Measurements from ENCODE around the gene CACNA1E.

CACNA1E gene

GRCh38 chr1:181488866-181489265 lies 5.5 kb downstream of the CACNA1E start:
- no peak for TF ChIP-seq REST (IDR thresholded peaks at IDR 0.05; ENCODE audit: insufficient read depth in 1 of 2, low read depth in 2 of 2, low read length in 2 of 2)
- TF ChIP-seq POLR2AphosphoS5 (IDR thresholded peaks at IDR 0.05; ENCODE audit: low read depth, low read length) = no peak
- TF ChIP-seq SIN3A (IDR thresholded peaks at IDR 0.05; ENCODE audit: borderline replicate concordance, insufficient read depth, low read length) = no peak
- TF ChIP-seq TAF1 (IDR thresholded peaks at IDR 0.05; ENCODE audit: borderline replicate concordance, insufficient read depth, low read length) = no peak
- no peak for TF ChIP-seq FOXP2 (optimal IDR thresholded peaks at IDR 0.05; ENCODE audit: borderline replicate concordance, extremely low read depth, extremely low read length, insufficient read depth)

GRCh38 chr1:181490276-181490675 lies 7.0 kb downstream of the CACNA1E start:
- TF ChIP-seq POLR2AphosphoS5 (IDR thresholded peaks at IDR 0.05; ENCODE audit: low read depth, low read length) = no peak
- TF ChIP-seq TAF1 (IDR thresholded peaks at IDR 0.05; ENCODE audit: borderline replicate concordance, insufficient read depth, low read length) = no peak
- TF ChIP-seq REST (IDR thresholded peaks at IDR 0.05; ENCODE audit: insufficient read depth in 1 of 2, low read depth in 2 of 2, low read length in 2 of 2) = no peak
- TF ChIP-seq FOXP2 (optimal IDR thresholded peaks at IDR 0.05; ENCODE audit: borderline replicate concordance, extremely low read depth, extremely low read length, insufficient read depth) = no peak
- TF ChIP-seq SIN3A (IDR thresholded peaks at IDR 0.05; ENCODE audit: borderline replicate concordance, insufficient read depth, low read length) = no peak

- no peak for TF ChIP-seq FOXP2 (optimal IDR thresholded peaks at IDR 0.05; ENCODE audit: borderline replicate concordance, extremely low read depth, extremely low read length, insufficient read depth)
- TF ChIP-seq SIN3A (IDR thresholded peaks at IDR 0.05; ENCODE audit: borderline replicate concordance, insufficient read depth, low read length) = no peak
- TF ChIP-seq TAF1 (IDR thresholded peaks at IDR 0.05; ENCODE audit: borderline replicate concordance, insufficient read depth, low read length) = no peak
- no peak for TF ChIP-seq POLR2AphosphoS5 (IDR thresholded peaks at IDR 0.05; ENCODE audit: low read depth, low read length)
- no peak for TF ChIP-seq REST (IDR thresholded peaks at IDR 0.05; ENCODE audit: insufficient read depth in 1 of 2, low read depth in 2 of 2, low read length in 2 of 2)
These were observed 7.7 kb downstream of the CACNA1E start for GRCh38 chr1:181490740-181491712.

GRCh38 chr1:181493166-181493565 lies 9.8 kb downstream of the CACNA1E start:
- TF ChIP-seq SIN3A (IDR thresholded peaks at IDR 0.05; ENCODE audit: borderline replicate concordance, insufficient read depth, low read length) (no peak), REST (IDR thresholded peaks at IDR 0.05; ENCODE audit: insufficient read depth in 1 of 2, low read depth in 2 of 2, low read length in 2 of 2) (no peak), TAF1 (IDR thresholded peaks at IDR 0.05; ENCODE audit: borderline replicate concordance, insufficient read depth, low read length) (no peak), POLR2AphosphoS5 (IDR thresholded peaks at IDR 0.05; ENCODE audit: low read depth, low read length) (no peak), FOXP2 (optimal IDR thresholded peaks at IDR 0.05; ENCODE audit: borderline replicate concordance, extremely low read depth, extremely low read length, insufficient read depth) (no peak)

Measured in PFSK-1 (cell line).